ENCODE measurements around the gene FLCN.

The FLCN gene

GRCh38 chr17:17164676-17165075 lies 72.3 kb downstream of the FLCN start:
- no peak for DNase-seq

GRCh38 chr17:17164156-17164555 lies 72.8 kb downstream of the FLCN start:
- no peak for DNase-seq

All from NCI-H446 (cell line).